G401 (cell line): ENCODE data around the gene ATAT1. TPM values are rescaled to one million over a fixed set of nuclear protein-coding genes. Genes with fewer than 3 reads are reported as not detected.
A peak's percentile ranks its signal among the peaks of the same experiment; 100 is the strongest.
"Not testable (repeated sequence)": the region's sequence is repeated elsewhere in the genome, so short reads cannot be mapped to it uniquely, and the experiment has no call there.

Experiments used
- DNase-seq: peaks from one replicate; pipeline ENCODE4 v3.0.0-alpha.2; 2015; ENCODE audit warnings: low spot score
- in situ Hi-C: cut with HindIII; loops from 2 replicates; pipeline ENCODE4 v1.10.0; 2016; ENCODE audit warnings: low sequenced_read_pairs, mixed read lengths
- total RNA-seq: library from RNA; depleted of rRNA; stranded (reverse); fragments of >200 nt; shearing (Covaris generic); gene quantifications from 2 replicates; pipeline ENCODE4 v1.2.3, GENCODE V29; 2014

The ATAT1 gene
- total RNA-seq, 1 experiment from 2014 or later = 1.7 TPM

DNA sequence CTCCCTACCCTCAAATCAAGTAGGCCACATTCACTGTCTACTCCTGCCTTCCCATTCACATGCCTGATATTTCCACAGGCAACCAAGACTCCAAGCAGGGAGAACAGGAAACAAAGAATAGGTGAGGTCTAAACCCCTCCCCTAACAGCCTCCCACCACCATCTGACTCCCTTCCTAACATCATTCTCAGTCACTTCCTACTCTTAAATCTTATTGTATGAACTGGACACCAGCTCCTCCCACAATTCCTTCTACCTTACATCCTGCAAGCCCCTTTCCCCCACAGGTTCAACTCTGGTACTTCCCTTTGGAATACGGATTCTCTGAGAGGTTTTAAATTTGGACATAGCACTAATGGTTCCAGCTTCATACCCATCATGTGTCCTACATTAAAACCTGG, 19.3 kb downstream of the ATAT1 start:
- peak; percentile 10 for DNase-seq
- in situ Hi-C loops = no loop called here

DNA sequence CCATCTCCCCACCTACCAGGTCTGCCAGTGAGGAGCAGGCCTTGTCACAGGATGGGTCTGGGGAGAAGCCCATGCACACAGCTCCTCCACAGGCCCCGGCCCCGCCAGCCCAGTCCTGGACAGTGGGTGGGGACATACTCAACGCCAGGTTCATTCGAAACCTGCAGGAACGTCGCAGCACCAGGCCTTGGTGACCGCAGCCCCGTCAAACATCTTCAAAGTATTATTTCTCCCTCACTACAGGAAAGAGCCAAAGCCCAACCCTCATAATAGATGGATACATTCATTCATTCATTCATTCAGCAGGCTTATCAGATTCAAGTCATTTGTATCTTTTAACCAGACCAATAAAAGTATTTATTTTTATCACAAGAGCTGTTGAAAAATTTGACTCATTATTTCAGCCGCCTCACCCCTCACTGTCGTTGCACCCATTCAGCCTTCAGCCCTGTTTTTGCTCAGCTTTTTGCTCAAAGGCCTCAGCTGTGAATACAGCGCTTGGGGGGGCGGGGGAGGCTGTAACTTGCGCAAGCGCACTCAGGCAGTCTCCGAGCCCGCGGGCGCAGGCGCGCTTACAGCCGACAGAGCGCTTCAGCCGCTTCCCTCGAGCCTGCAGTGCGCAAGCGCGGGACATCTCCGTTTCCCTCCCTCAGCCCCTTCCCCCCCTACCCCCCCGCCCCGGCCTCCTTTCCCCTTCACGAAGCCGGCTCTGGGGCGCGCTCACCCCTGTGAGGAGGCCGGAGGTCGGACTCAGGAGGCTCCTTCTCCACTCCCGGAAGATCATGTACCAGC, 20.0 kb downstream of the ATAT1 start, which contains the start of gene C6orf136:
C6orf136 (plus strand) TSS at position 684 of the 792 bp plus-strand sequence; CDS start at position 783, 99 bp downstream.
- in situ Hi-C loops = no loop called here

DNA sequence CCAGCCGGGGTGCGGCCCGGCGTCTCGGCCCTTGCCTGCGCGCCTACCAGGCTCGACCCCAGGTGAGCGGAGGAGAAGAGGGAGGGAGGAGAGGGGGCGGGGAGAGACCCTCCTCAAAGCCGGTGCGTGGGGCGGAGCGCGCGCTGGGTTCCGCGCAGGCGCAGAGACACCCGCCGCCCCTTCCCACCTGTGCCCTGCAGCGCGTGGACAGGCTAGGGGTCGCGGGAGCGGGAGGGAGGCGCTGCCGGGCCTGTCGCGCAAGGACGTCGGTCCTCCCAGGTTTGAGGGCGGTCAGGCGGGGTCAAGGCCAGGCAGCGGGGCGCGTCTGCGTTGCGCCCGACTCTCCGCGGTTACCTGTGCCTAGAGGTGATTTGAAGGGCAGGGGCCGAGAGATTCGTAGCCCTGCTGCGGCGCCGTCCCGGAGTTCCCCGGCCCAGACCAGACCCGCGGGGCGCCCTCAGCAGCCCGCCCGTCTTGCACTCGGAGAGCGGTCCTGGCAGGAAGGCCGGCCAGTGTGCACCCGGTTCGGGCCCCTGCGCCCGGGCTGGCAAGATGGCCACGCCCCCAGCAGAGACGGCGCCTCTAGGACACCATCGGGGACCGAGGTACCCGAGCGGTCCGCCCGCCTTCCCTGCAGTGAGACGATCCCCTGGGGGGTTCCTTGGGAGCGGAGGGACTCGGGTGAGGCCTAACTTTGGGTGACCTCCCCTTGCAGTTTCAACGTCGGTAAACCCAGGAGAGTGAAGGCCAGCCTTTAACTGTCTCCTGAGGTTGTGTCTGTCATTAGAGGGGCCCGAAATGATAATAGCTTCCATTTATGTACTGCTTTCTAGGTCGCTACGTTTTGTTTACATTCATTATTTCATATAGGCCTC, 20.8 kb downstream of the ATAT1 start:
- DNase-seq = peak; percentile 65
- in situ Hi-C loops = no loop called here

More for the DNA sequence above, 20.0 kb downstream of the ATAT1 start, which contains the start of gene C6orf136:
- peak; percentile 94 for DNase-seq

DNA sequence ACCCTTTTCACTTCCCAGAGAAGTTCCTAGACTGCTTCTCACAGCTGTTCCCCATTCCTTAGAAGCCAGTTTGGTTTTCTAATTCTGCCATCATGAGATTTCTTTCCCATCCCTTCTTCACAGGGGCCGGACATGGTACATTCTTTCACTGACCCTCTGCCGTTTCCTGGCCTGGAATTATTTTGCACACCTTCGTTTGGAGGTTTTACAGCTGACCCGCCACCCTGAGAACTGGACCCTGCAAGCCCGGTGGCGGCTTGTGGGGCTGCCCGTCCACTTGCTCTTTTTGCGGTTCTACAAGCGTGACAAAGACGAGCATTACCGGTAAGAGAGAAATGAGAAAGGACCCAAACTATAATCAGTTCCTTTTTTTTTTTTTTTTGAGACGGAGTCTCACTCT, 24.5 kb downstream of the ATAT1 start:
- no peak for DNase-seq
- in situ Hi-C loops = no loop called here

DNA sequence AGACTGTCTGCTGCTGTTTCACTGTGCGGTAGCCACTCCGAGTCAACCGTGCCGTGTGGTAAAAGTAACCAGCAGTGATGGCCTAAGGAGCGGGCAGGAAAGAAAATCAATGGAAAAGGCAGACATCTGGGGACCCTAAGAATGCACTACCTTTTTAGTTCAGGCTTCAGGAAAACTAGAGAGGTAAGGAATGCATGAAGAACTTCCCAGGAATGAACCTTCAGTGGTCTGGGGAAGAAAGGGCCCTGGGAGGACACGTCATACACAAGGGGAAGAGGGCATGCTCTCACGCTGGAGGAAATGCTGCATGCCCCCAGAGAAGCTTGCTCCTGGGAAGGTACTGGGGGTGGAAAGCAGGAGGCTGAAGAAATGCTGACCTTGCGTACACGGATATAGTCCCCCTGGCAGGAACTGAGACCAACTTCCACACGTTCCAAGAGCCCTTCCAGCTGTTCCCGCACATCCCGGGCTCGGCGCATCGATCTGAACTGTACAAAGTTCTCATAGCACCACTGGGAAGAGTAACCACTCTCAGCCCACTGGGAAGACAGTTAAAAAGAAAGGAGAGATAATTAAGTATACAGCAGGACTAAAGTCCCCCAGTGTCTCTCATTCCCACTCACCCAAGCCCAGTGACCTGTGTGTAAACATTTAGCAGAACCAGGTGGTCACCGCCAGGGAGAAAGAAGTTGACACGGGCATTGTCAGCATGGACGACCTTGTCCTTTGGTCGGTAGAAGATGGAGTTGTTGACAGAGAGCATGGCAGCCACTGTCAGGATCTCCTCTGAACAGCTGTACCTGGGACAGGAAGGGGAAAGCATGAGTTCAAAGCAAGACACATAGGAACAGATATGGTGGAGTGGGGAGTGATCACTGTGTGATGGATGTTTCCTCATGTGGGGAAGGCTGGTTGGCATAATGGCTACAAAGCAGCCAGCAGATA, 28.4 kb downstream of the ATAT1 start:
- no peak for DNase-seq
- in situ Hi-C loops = no loop called here

DNA sequence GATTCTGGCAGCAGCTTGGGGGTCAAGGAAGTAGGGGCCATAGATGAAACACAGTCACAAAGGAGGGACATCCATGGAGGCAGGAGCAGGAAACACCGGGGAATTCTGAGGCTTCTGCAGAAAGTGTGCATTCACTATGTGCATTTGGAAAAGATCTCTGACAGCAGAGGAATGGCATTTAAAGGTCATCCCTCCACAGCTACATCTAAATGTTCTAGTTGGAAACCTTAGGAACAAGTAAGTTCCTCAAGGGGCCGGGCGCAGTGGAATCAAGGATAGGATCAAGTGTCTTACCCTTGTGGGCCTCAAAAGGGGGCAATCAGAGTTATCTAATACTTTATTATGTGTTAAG, 29.0 kb downstream of the ATAT1 start:
- in situ Hi-C loops = no loop called here
- DNase-seq = no peak

DNA sequence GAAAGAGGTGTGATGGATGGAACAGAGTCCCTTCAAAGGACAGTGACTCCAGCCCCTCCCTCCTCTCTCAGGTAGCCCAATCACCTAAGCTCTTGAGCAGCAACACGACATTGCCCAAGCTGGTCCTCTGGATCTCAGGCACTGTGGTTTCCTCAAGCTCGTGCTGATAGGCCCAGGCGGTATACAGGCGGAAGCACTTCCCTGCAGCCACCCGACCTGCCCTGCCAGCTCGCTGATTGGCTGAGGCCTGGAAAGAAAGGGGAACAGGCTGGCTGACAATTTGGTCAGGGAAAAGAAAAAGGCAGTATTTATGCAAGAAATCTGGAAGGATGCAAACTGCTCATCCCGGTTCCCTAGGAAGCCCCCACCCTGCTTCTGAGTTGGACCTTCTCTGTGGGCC, 29.8 kb downstream of the ATAT1 start:
- in situ Hi-C loops = no loop called here
- no peak for DNase-seq

DNA sequence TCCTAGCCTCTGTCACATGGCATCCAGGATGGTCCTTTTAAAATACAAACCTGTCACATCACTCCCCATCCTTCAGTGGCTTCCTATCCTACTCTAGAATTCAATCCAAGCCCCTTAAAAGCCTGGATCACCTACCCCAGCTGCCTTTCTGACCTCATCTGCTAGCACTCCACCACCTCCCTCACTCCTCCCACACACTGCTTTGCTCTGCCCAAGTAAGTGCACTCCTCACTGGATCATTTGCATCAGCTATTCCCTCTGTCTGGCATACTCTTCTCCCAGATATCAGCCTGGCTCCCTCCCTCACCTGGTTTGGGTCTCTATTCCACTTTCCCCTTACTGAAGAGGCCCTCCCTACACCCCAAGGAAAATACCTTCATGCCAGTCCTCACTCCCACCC, 30.8 kb downstream of the ATAT1 start:
- no peak for DNase-seq
- in situ Hi-C loops = no loop called here

DNA sequence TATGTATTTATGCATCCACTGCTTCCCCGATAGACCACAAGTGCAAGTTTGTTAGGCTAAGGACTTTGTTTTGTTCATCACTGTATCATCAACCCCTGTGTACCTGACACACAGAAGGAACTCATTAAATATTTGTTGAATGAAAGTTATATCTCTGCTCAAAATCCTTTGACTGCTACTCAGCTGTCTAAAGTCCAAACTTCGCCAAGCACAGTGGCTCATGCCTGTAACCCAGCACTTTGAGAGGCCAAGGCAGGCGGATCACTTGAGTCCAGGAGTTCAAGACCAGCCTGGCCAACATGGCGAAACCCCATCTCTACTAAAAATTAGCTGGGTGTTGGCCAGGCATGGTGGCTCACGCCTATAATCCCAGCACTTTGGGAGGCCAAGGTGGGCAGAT, 31.2 kb downstream of the ATAT1 start:
- in situ Hi-C loops, DNase-seq: not testable (repeated sequence)

DNA sequence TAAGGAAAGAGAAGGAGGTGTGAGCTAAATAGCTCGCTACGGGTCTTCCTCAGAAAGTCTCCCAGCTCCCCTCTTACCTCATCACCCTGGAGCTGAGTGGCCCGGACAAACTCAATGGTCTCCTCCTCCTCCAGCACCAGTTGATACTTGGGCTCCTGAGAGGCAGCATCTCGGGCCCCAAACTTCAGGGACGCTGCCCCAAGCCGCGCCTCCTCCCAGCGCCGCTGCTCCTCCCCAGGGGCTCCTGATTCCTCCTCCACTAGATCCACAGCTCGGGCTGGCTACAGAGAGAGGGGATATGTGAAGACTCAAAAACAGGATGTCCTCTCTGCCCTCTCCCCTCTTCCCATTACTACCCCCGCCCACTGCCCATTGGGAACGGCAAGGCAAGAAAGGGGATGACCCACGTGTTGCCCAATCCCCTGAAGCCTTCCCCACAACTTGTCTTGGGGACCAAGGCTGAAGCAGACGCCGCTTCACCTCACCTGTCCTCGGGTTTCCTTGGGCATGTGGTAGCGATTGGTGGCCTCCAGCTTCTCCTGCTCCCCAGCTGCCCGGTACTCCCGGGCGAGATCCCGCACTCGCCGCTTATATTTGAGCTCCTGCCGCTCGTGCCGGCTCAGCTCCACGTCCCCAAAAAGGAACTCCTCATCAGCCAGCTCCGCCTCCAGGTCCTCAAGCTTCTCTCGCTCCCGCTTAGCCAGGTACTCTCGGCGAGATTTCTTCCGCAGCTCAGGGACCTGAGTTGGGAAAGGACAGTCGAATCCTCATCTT, 38.5 kb downstream of the ATAT1 start:
- no peak for DNase-seq
- in situ Hi-C loops = no loop called here

DNA sequence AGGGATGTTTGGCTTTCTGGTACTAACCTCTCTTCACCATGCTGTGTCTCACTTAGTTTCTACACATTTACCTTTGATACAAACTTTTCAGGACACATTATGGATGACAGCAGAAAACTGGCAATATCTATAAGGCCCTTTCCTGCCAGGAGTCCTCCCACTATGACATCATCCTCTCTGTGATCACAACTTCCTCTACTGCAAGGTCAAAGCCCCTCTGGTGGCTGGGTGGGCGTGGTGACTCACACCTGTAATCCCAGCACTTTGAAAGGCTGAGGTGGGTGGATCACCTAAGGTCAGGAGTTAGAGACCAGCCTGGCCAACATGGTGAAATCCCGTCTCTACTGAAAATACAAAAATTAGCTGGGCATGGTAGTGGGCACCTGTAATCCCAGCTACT, 39.6 kb downstream of the ATAT1 start:
- in situ Hi-C loops, DNase-seq: not testable (repeated sequence)

DNA sequence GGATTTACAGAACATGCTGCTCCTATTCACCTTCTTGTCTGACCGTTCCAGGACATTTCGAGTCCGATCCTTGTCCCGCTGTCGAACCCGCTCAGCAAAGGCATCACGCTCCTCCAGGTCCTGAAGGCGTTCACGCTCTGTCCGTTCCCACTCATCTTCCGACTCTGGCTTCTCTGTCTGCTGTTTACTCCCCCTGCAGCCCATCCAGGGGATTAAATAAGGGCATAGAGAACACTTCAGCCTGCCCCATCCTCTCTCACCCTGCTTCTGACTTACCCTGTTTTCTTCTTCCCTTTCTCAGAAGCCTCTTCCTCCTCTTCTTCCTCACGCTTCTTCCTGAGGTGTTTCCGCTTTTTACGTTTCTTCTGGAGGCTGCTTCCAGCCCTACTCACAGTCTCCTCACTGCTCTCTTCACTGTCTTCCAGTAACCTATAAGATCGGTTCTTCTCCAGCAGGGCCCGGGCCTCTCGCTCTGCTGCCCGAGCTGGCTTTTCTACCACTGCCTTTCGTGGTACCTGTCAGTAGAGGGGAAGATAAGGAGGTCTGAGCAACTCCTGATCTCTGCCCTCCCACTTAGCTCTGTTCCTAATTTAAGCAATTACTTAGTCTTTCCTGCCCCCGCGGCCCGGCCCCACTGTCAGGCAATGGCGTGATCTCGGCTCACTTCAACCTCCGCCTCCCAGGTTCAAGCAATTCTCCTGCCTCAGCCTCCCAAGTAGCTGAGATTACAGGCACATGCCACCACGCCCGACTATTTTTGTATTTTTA, 44.3 kb downstream of the ATAT1 start:
- in situ Hi-C loops = no loop called here

DNA sequence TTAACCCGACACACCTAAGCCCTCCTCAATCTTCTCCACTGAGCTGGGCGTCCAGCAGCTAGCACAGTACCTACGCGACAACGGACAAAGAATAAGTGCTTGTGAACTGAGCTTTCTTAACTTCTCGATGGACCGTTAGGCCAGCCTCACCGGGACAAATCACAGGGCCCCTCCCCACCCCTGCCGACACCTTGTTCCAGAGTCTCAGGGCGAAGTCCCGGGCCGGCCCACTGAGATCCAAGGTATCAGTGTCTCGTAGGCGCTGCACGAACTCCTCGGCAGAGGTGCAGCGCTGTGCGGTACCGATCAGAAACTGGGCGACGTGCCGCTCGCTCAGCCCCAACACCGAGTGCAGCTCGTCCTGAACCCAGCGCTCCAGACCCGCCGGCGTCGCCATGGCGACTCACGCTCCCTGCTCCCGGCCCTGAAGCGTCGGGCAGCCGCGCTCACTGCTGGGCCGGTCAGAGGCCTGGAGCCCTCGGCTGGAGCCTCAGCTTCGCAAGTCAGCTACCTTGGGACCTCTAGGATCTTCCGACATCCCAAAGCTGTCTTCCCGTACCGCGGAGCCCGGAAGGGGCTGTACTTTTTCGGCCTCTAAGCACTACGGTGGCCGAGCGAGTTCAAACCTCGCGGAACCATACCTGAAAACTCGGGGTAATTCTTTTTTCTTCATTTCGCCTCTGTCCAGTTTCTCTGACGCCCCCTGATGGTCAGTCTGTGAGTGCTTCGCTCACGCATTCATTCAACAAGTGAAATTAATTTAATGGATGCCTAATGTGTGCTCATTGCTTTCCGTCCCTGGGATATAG, 46.0 kb downstream of the ATAT1 start, which contains the start of gene DHX16:
DHX16 (minus strand) TSS at position 562 of the 809 bp plus-strand sequence; CDS start at position 397, 165 bp downstream.
- DNase-seq = peak; percentile 97
- in situ Hi-C loops = no loop called here

More for the DNA sequence above, 44.3 kb downstream of the ATAT1 start:
- DNase-seq = no peak

DNA sequence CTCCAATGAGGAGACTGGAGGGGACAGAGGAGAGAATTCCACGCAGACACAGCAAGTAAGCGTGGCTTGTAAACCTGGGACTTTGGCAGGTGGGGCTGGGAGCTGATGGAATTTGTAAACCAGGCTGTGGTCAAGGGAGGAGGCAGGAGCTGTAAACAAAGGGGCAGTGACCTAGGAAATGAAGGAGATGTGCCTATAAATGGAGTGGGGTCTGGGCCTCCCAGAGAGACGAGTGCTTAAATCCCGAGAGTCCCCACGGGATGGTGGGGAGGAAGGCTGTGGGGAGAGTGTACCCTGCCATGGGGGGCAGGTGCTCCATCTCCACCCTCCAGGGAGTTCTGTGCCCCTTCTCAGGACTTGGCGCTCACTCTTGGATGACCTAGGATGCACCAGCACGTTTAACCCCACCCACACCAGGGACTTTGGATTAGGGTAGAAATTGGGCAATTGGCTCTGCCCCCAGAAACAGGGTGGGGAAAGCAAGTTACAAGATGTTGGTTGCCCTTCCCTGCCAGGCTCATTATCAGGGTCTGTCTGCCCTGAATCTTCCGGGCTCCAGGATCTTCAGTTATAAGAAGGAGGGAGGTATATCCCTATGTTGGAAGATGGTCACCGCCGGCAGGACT, 50.1 kb downstream of the ATAT1 start:
- in situ Hi-C loops = no loop called here
- no peak for DNase-seq

DNA sequence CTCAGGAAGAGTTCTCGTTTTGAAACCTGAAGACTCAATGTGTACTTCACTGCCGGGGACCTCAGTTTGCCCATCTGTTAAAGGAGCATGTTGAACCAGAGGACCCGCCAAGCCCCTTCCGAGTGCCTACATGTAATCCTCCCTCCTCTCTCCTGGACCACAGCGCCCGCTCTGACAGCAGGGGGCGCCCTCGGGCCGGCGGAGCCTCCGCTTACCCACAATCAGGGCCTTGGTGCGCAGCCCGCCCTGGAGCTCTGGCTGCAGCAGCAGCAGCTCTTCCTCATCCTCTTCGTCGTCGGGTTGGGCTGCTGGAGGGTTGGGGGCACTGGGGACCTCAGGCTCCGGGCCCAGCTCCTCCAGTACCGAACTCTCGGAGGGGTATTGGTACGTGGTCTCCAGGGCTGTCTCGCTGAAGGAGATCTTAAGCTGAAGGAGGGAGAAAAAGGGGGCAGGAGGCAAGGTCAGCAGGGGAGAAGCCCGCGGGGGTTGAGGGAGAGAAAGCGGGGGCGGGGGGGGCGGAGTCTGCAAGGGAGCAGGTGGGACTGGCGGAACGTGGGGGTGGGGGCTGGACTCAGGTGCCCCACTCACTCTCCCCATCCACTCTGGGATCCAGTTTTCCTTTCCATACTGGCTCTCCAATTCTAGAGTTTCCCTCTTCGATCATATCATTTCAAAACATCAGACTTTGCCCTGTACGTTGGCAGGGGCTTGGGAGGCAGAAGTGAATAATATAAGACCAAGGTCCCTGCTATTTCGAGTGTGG, 52.5 kb downstream of the ATAT1 start:
- in situ Hi-C loops = no loop called here

More for the DNA sequence above, 52.5 kb downstream of the ATAT1 start:
- DNase-seq = peak; percentile 82
